ENCODE results near the gene CERS2. TPM values are rescaled to one million over a fixed set of nuclear protein-coding genes. Genes with fewer than 3 reads are reported as not detected.
A peak's percentile ranks its signal among the peaks of the same experiment; 100 is the strongest.
"Not testable (repeated sequence)": the region's sequence is repeated elsewhere in the genome, so short reads cannot be mapped to it uniquely, and the experiment has no call there.

Gene CERS2
- total RNA-seq, 1 donor, result 138 TPM

GRCh38 chr1:150961756-150962155 lies 12.9 kb downstream of the CERS2 start:
- TF ChIP-seq CTCF (IDR thresholded peaks at IDR 0.05; ENCODE audit: insufficient read depth, low read length), result no peak
- DNase-seq (ENCODE audit: low read depth), result no peak

GRCh38 chr1:150960646-150961045 lies 14.0 kb downstream of the CERS2 start:
- no peak overlapping the region for H3K4me3 ChIP-seq (ENCODE audit: low read depth, low read length)
- no peak for TF ChIP-seq CTCF (IDR thresholded peaks at IDR 0.05; ENCODE audit: insufficient read depth, low read length)
- DNase-seq (ENCODE audit: low read depth), result no peak

More at GRCh38 chr1:150961756-150962155, 12.9 kb downstream of the CERS2 start:
- H3K4me3 ChIP-seq (ENCODE audit: low read depth, low read length), result no peak overlapping the region

- no peak for TF ChIP-seq CTCF (IDR thresholded peaks at IDR 0.05; ENCODE audit: insufficient read depth, low read length)
- H3K4me3 ChIP-seq (ENCODE audit: low read depth, low read length), result no peak overlapping the region
- DNase-seq (ENCODE audit: low read depth), result no peak
Measured at GRCh38 chr1:150957666-150958065, 17.0 kb downstream of the CERS2 start.

- H3K4me3 ChIP-seq (ENCODE audit: low read depth, low read length), result no peak overlapping the region
- DNase-seq (ENCODE audit: low read depth), result no peak
- no peak for TF ChIP-seq CTCF (IDR thresholded peaks at IDR 0.05; ENCODE audit: insufficient read depth, low read length)
Measured at GRCh38 chr1:150955280-150955679, 19.4 kb downstream of the CERS2 start.

GRCh38 chr1:150954708-150955107 lies 19.9 kb downstream of the CERS2 start:
- H3K4me3 ChIP-seq (ENCODE audit: low read depth, low read length), result no peak overlapping the region
- no peak for TF ChIP-seq CTCF (IDR thresholded peaks at IDR 0.05; ENCODE audit: insufficient read depth, low read length)
- no peak for DNase-seq (ENCODE audit: low read depth)

- no peak for DNase-seq (ENCODE audit: low read depth)
- no peak for TF ChIP-seq CTCF (IDR thresholded peaks at IDR 0.05; ENCODE audit: insufficient read depth, low read length)
Measured at GRCh38 chr1:150944856-150945255, 29.8 kb downstream of the CERS2 start.

GRCh38 chr1:150931773-150932172 lies 42.9 kb downstream of the CERS2 start:
- TF ChIP-seq CTCF (IDR thresholded peaks at IDR 0.05; ENCODE audit: insufficient read depth, low read length), result no peak
- H3K4me3 ChIP-seq (ENCODE audit: low read depth, low read length), result no peak overlapping the region
- peak; percentile 36 for DNase-seq (ENCODE audit: low read depth)

More at GRCh38 chr1:150944856-150945255, 29.8 kb downstream of the CERS2 start:
- no peak overlapping the region for H3K4me3 ChIP-seq (ENCODE audit: low read depth, low read length)

- not testable (repeated sequence) for DNase-seq (ENCODE audit: low read depth); H3K4me3 ChIP-seq (ENCODE audit: low read depth, low read length)
Measured at GRCh38 chr1:150928775-150929174, 45.9 kb downstream of the CERS2 start.

All from fibroblast of the aortic adventitia (primary cell).